SU-DHL-6 (cell line): Measurements from ENCODE around the gene C1QTNF5.

ENCODE experiments used
- H2AFZ ChIP-seq: fragments of 200-600 bp; sonication (generic); 2 replicates; pipeline ENCODE4 v1.6.1; 2014; ENCODE audit warnings: low read depth, mild to moderate bottlenecking, moderate library complexity, mixed read lengths, antibody characterized with exemption, low read length; ENCODE audit not compliant: severe bottlenecking
- H3F3A ChIP-seq: fragments of 200-600 bp; shearing (Covaris generic); 2 replicates; pipeline ENCODE4 v1.6.0; 2016; ENCODE audit warnings: antibody characterized with exemption, mild to moderate bottlenecking; ENCODE audit not compliant: insufficient read depth
- H3K27ac ChIP-seq: fragments of 200-600 bp; sonication (generic); 2 replicates; pipeline ENCODE4 v1.5.1; 2016; ENCODE audit warnings: low read depth, mild to moderate bottlenecking, low read length, moderate library complexity, mixed read lengths
- H3K27me3 ChIP-seq: fragments of 200-600 bp; sonication (generic), shearing (Covaris generic); 2 replicates; pipeline ENCODE4 v1.6.0; 2014; ENCODE audit warnings: mild to moderate bottlenecking, low read length
- H3K36me3 ChIP-seq: fragments of 200-600 bp; sonication (generic); 2 replicates; pipeline ENCODE4 v1.6.1; 2014; ENCODE audit warnings: mild to moderate bottlenecking, low read length, mixed read lengths
- H3K4me2 ChIP-seq: fragments of 300-600, 200-600 bp; shearing (Covaris generic), sonication (generic); 2 replicates; pipeline ENCODE4 v1.6.0; 2014; ENCODE audit warnings: low read length, low read depth, mild to moderate bottlenecking; ENCODE audit not compliant: poor library complexity, severe bottlenecking
- H3K4me3 ChIP-seq: fragments of 200-600 bp; sonication (generic); 2 replicates; pipeline ENCODE4 v1.5.1; 2014; ENCODE audit warnings: antibody characterized with exemption, low read length, mild to moderate bottlenecking, mixed read lengths; ENCODE audit not compliant: insufficient read depth, poor library complexity, severe bottlenecking
- H3K79me2 ChIP-seq: fragments of 200-600 bp; sonication (generic); 2 replicates; pipeline ENCODE4 v1.6.1; 2014; ENCODE audit warnings: mild to moderate bottlenecking, low read length, moderate library complexity; ENCODE audit not compliant: insufficient read depth
- H3K9ac ChIP-seq: fragments of 200-600 bp; sonication (generic); 2 replicates; pipeline ENCODE4 v1.7.0; 2014; ENCODE audit warnings: mild to moderate bottlenecking, low read length
- H3K9me2 ChIP-seq: fragments of 200-600 bp; sonication (generic); replicated peaks from 2 replicates; pipeline ENCODE4 v1.6.1; 2014; ENCODE audit warnings: low read length; ENCODE audit not compliant: insufficient read depth
- H3K9me3 ChIP-seq: fragments of 200-600 bp; sonication (generic); 2 replicates; pipeline ENCODE4 v1.6.1; 2014; ENCODE audit warnings: low read length, mixed read lengths; ENCODE audit not compliant: insufficient read depth
- H4K20me1 ChIP-seq: fragments of 200-600 bp; sonication (generic); 2 replicates; pipeline ENCODE4 v1.6.1; 2014; ENCODE audit warnings: low read depth, mild to moderate bottlenecking, antibody characterized with exemption, low read length, moderate library complexity, mixed read lengths
- CTCF ChIP-seq: fragments of 200-600 bp; sonication (generic); IDR thresholded peaks from one replicate; pipeline ENCODE4 v1.5.1; 2017; ENCODE audit warnings: antibody characterized with exemption, mild to moderate bottlenecking, low read length, moderate library complexity; ENCODE audit not compliant: insufficient read depth, poor library complexity, severe bottlenecking
- EZH2phosphoT487 ChIP-seq: fragments of 200-600 bp; sonication (generic), shearing (Covaris generic); conservative IDR thresholded peaks from 2 replicates; pipeline ENCODE4 v1.6.1; 2018; ENCODE audit warnings: mild to moderate bottlenecking, antibody characterized with exemption, low read length, moderate library complexity, mixed read lengths

C1QTNF5 gene

GRCh38 chr11:119373059-119373920 lies 32.6 kb upstream of the C1QTNF5 start:
- Histone ChIP-seq H4K20me1 (no peaks in the 10 kb centered on the region), H3K79me2 (no peaks in the 10 kb centered on the region), H3K4me3 (no peak overlapping the region), H3K9me3 (no peaks in the 10 kb centered on the region), H3K27me3 (no peaks in the 10 kb centered on the region), H3K27ac (no peak overlapping the region), H2AFZ (no peak overlapping the region), H3K9me2 (no peaks in the 10 kb centered on the region), H3F3A (no peaks in the 10 kb centered on the region), H3K9ac (no peak overlapping the region), H3K4me2 (no peak overlapping the region), H3K36me3 (no peaks in the 10 kb centered on the region)
- no peak for TF ChIP-seq EZH2phosphoT487
- no peak for TF ChIP-seq CTCF

GRCh38 chr11:119372260-119373058 lies 31.8 kb upstream of the C1QTNF5 start:
- H3K36me3 ChIP-seq = no peaks in the 10 kb centered on the region
- H3F3A ChIP-seq = no peaks in the 10 kb centered on the region
- no peak overlapping the region for H3K27ac ChIP-seq
- no peak overlapping the region for H3K4me3 ChIP-seq
- H3K4me2 ChIP-seq = no peak overlapping the region
- H3K9me3 ChIP-seq = no peaks in the 10 kb centered on the region
- H3K9ac ChIP-seq = no peak overlapping the region
- H3K9me2 ChIP-seq = no peaks in the 10 kb centered on the region
- H3K79me2 ChIP-seq = no peaks in the 10 kb centered on the region
- TF ChIP-seq CTCF (no peak), EZH2phosphoT487 (no peak)
- H3K27me3 ChIP-seq = no peaks in the 10 kb centered on the region
- H4K20me1 ChIP-seq = no peaks in the 10 kb centered on the region
- no peak overlapping the region for H2AFZ ChIP-seq

GRCh38 chr11:119371778-119372182 lies 31.1 kb upstream of the C1QTNF5 start:
- Histone ChIP-seq H3K36me3 (no peaks in the 10 kb centered on the region), H3K4me3 (no peak overlapping the region), H3K4me2 (no peak overlapping the region), H3K27ac (no peak overlapping the region), H3K79me2 (no peaks in the 10 kb centered on the region), H2AFZ (no peak overlapping the region), H4K20me1 (no peaks in the 10 kb centered on the region), H3F3A (no peaks in the 10 kb centered on the region), H3K9ac (no peak overlapping the region), H3K9me2 (no peaks in the 10 kb centered on the region), H3K9me3 (no peaks in the 10 kb centered on the region), H3K27me3 (no peaks in the 10 kb centered on the region)
- no peak for TF ChIP-seq EZH2phosphoT487
- peak; percentile 25 for TF ChIP-seq CTCF
